Raji (cell line): ENCODE data around the gene FBLN1.

ENCODE experiments used
- POLR2A ChIP-seq: IDR thresholded peaks from 2 replicates; pipeline ENCODE4 v1.6.1; 2011; ENCODE audit warnings: low read depth, low read length, control low read depth; ENCODE audit not compliant: insufficient read depth

FBLN1 gene

GRCh38 chr22:45612451-45612901 is 109.8 kb downstream of the FBLN1 start:
- TF ChIP-seq POLR2A: no peak

- TF ChIP-seq POLR2A: no peak
Measured at GRCh38 chr22:45612940-45613339, 110.3 kb downstream of the FBLN1 start.

GRCh38 chr22:45615364-45615763 is 112.7 kb downstream of the FBLN1 start:
- no peak for TF ChIP-seq POLR2A

GRCh38 chr22:45616432-45616831 is 113.7 kb downstream of the FBLN1 start:
- TF ChIP-seq POLR2A: no peak

GRCh38 chr22:45617948-45618347 is 115.3 kb downstream of the FBLN1 start:
- TF ChIP-seq POLR2A: no peak

GRCh38 chr22:45620706-45621105 is 118.0 kb downstream of the FBLN1 start:
- TF ChIP-seq POLR2A: no peak

- no peak for TF ChIP-seq POLR2A
Measured at GRCh38 chr22:45621836-45622600, 119.3 kb downstream of the FBLN1 start.

- TF ChIP-seq POLR2A: no peak
Measured at GRCh38 chr22:45626198-45626651, 123.5 kb downstream of the FBLN1 start.

- no peak for TF ChIP-seq POLR2A
Measured at GRCh38 chr22:45627489-45628233, 125.0 kb downstream of the FBLN1 start.

GRCh38 chr22:45628515-45628914 is 125.8 kb downstream of the FBLN1 start:
- no peak for TF ChIP-seq POLR2A

- no peak for TF ChIP-seq POLR2A
Measured at GRCh38 chr22:45629469-45630089, 126.9 kb downstream of the FBLN1 start.

GRCh38 chr22:45630436-45630835 is 127.8 kb downstream of the FBLN1 start:
- TF ChIP-seq POLR2A: no peak

GRCh38 chr22:45631140-45631840 is 128.6 kb downstream of the FBLN1 start:
- no peak for TF ChIP-seq POLR2A

GRCh38 chr22:45631841-45632238 is 129.2 kb downstream of the FBLN1 start:
- no peak for TF ChIP-seq POLR2A

GRCh38 chr22:45632791-45633515 is 130.3 kb downstream of the FBLN1 start:
- no peak for TF ChIP-seq POLR2A

- no peak for TF ChIP-seq POLR2A
Measured at GRCh38 chr22:45636683-45637082, 134.0 kb downstream of the FBLN1 start.
